ENCODE results near the gene ITGB3BP. TPM values are rescaled to one million over a fixed set of nuclear protein-coding genes. Genes with fewer than 3 reads are reported as not detected.

Gene ITGB3BP
- total RNA-seq, 1 experiment from 2014 or later, result 50.2 TPM

GRCh38 chr1:63512584-63512983 lies 10.4 kb downstream of the ITGB3BP start:
- H3K36me3 ChIP-seq (ENCODE audit: control insufficient read depth in 1 of 2, insufficient read depth in 2 of 2, low read length in 2 of 2), result peaks cover 0 to 4% of the 10 kb centered on the region in 2 experiments; a peak in 1 of 4 replicates
- no peaks in the 10 kb centered on the region for H3K4me1 ChIP-seq (ENCODE audit: control insufficient read depth in 1 of 2, insufficient read depth in 2 of 2, low read length in 2 of 2)
- no peak overlapping the region for H3K9ac ChIP-seq (ENCODE audit: low read length)
- ChIA-PET POLR2A (no interaction called here), CTCF (no interaction called here), RAD21 (ENCODE audit: low non-redundant PET in 1 of 2, low total read pairs in 2 of 2, uncharacterized antibody in 2 of 2, unreplicated experiment in 2 of 2) (no interaction called here)
- TF ChIP-seq CBX3 (IDR thresholded peaks at IDR 0.05; ENCODE audit: low read depth) (no peak), ZFX (IDR thresholded peaks at IDR 0.05) (no peak), ZNF274 (IDR thresholded peaks at IDR 0.05; ENCODE audit: low read depth, low read length) (no peak), ELF1 (IDR thresholded peaks at IDR 0.05; ENCODE audit: borderline replicate concordance, low read depth) (no peak), SRF (IDR thresholded peaks at IDR 0.05; ENCODE audit: low read depth) (no peak), REST (IDR thresholded peaks at IDR 0.05; ENCODE audit: low read depth) (no peak), SIN3A (IDR thresholded peaks at IDR 0.05; ENCODE audit: low read depth) (no peak), ZBTB33 (IDR thresholded peaks at IDR 0.05; ENCODE audit: extremely low read depth, insufficient replicate concordance, low read length) (no peak), POLR2AphosphoS5 (IDR thresholded peaks at IDR 0.05; ENCODE audit: low read depth, low read length) (no peak), TCF7L2 (IDR thresholded peaks at IDR 0.05; ENCODE audit: borderline replicate concordance, extremely low read depth, insufficient read depth, insufficient read length) (no peak), POLR2A (IDR thresholded peaks at IDR 0.05; ENCODE audit: borderline replicate concordance, extremely low read depth, insufficient read depth, insufficient read length) (no peak), ATF3 (IDR thresholded peaks at IDR 0.05) (no peak)
- intact Hi-C loops (cut with micrococcal nuclease), result no loop called here
- no peak overlapping the region for H2AFZ ChIP-seq (ENCODE audit: low read depth, low read length, poor library complexity, severe bottlenecking)
- H3K4me2 ChIP-seq (ENCODE audit: low read length), result no peak overlapping the region
- H3K27me3 ChIP-seq (ENCODE audit: insufficient read depth, low read length), result no peaks in the 10 kb centered on the region
- H4K20me1 ChIP-seq (ENCODE audit: insufficient read depth), result no peaks in the 10 kb centered on the region
- peaks cover 66% of the 10 kb centered on the region for H3K79me2 ChIP-seq (ENCODE audit: insufficient read depth, low read length)
- ATAC-seq (no peak), DNase-seq (ENCODE audit: low read depth, low spot score) (no peak)
- no peak overlapping the region for H3K4me3 ChIP-seq (replicated peaks in 1 of 2; ENCODE audit: low read depth in 1 of 2, low read length in 2 of 2)
- H3K9me2 ChIP-seq (ENCODE audit: insufficient read depth), result no peaks in the 10 kb centered on the region
- H3K27ac ChIP-seq (ENCODE audit: low read depth, low read length), result no peak overlapping the region
- BruUV-seq (replicated peaks), result no TSS peak
- no peaks in the 10 kb centered on the region for H3K9me3 ChIP-seq (ENCODE audit: control insufficient read depth in 1 of 2, insufficient read depth in 1 of 2, low read depth in 1 of 2, low read length in 2 of 2)

All from HCT116 (cell line).